Measurements from ENCODE around the gene UBD.

UBD gene

DNA sequence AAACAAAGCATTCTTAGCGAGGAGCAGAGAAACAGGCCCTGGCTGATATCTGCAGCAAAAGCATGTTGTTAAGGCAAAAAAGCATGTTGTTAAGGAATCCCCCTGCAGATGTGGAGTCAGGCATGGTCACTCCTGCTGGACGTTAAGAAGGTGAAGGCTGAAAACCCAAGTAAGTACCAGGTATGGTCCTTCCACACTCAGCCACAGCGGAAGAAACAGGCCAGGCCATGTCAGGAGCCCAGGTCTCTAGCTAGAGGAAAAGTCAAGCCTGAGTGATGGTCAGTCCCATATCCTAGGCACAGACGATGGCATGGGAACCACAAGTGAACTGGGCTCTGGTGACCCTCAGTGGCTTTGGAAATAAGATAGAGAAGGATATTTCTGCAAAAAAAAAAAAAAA lies 39.3 kb downstream of the UBD start:
- no peak for DNase-seq

GRCh38 chr6:29519291-29520010 lies 40.1 kb downstream of the UBD start:
- no peak for DNase-seq

DNA sequence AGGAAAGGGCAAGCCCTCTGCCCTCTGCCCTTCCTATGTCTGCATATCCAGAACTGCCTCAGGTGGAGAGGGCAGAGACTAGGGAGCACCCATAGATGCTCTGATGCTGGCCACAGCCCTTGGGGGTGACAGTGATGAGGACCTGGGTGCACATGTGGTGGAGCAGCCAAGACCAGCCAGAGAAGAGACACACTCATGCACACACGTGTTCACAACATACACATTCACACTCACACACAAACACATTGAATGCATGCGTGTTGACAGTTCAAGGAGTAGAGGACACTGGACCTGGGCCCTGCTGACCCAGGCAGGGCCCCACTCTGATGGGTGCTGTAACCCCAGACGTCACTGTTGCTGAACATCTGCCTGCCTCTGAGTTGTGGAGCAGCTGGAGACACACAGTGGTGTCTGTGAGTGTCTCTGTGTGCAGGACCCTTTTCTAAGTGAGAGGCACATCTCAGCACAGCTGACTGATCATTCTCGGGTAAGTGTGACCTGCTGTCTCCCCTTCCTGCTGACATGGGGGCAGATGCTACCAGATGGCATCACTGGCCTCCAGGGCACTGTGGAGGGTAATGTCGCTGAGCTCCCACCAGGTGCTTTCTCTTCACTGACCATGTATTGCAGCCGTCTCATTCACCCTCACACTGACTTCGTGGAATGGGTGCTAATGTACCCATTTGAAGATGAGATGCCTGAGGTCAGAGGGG lies 41.6 kb downstream of the UBD start:
- DNase-seq = no peak

GRCh38 chr6:29517245-29517644 lies 42.3 kb downstream of the UBD start:
- no peak for DNase-seq

GRCh38 chr6:29516108-29516507 lies 43.4 kb downstream of the UBD start:
- DNase-seq = peak in 1 of 2 donors; percentile 36

DNA sequence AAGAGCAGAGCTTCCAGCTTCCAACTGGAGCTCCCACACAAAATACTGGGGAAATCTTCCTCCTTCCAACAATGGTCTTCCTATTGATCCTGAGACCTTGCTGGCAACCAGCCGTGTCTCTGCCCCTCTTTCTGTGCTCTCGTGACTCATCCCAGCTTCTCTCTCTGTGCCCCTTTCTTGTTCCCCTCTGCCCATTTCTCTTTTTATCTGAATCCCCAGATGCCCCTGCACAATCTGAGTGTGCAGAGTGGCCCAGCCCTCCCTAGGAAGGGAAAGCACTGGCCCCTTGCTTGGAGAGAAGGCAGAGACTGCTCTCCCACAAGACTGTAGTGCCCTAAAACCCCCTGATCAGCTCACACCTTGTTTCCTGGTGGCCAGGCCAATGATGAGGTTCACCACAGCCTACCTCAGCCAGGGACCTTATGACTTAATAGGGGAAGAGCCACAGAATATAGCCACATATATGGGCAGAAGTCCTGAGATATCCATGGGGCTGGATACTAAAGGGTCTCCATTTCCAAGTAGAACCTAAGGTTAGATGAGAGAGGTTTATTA lies 48.7 kb downstream of the UBD start:
- no peak for DNase-seq

- DNase-seq = no peak
These were observed 49.3 kb downstream of the UBD start for GRCh38 chr6:29510202-29510601.

- DNase-seq = no peak
These were observed 49.8 kb downstream of the UBD start for GRCh38 chr6:29509711-29510110.

DNA sequence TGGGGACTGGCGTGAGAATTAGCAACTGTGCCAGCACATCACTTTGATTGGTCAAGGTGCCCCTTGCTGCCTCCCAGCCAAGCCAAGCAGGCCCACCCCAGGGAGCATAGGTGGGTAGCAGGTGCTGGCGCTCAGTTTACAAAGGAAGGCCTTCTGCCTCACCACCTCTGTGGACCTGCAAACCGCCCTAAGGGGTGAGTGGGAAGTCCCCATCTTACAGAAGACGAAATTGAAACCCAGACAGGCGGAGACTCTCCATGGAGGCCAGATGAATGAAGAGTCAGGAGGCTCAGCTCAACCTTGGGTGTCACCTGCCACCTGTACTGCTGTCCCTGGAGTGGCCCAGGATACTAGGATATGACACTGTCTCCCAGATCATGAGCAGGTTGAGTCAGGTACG lies 50.3 kb downstream of the UBD start:
- no peak for DNase-seq

- no peak for DNase-seq
These were observed 52.2 kb downstream of the UBD start for GRCh38 chr6:29507319-29507718.

GRCh38 chr6:29506446-29507067 lies 53.0 kb downstream of the UBD start:
- no peak for DNase-seq

GRCh38 chr6:29505808-29506207 lies 53.7 kb downstream of the UBD start:
- no peak for DNase-seq

All from CD4-positive, alpha-beta T cell treated with Interleukin-1 beta for 1 hour (primary cell).